ENCODE results near the gene BOLA2B.
"Not testable (repeated sequence)": the region's sequence is repeated elsewhere in the genome, so short reads cannot be mapped to it uniquely, and the experiment has no call there.

- TF ChIP-seq, protein P1, sequence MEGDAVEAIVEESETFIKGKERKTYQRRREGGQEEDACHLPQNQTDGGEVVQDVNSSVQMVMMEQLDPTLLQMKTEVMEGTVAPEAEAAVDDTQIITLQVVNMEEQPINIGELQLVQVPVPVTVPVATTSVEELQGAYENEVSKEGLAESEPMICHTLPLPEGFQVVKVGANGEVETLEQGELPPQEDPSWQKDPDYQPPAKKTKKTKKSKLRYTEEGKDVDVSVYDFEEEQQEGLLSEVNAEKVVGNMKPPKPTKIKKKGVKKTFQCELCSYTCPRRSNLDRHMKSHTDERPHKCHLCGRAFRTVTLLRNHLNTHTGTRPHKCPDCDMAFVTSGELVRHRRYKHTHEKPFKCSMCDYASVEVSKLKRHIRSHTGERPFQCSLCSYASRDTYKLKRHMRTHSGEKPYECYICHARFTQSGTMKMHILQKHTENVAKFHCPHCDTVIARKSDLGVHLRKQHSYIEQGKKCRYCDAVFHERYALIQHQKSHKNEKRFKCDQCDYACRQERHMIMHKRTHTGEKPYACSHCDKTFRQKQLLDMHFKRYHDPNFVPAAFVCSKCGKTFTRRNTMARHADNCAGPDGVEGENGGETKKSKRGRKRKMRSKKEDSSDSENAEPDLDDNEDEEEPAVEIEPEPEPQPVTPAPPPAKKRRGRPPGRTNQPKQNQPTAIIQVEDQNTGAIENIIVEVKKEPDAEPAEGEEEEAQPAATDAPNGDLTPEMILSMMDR (IDR thresholded peaks at IDR 0.05; ENCODE audit: low read depth, low read length, poor library complexity, severe bottlenecking) = not testable (repeated sequence)
- TF ChIP-seq EZH2phosphoT487 (IDR thresholded peaks at IDR 0.05; ENCODE audit: borderline replicate concordance, low read length) = not testable (repeated sequence)
These were observed 12.8 kb upstream of the BOLA2B start for GRCh38 chr16:30206252-30206651.

Measured in DOHH2 (cell line).